OCI-LY7 (cell line): ENCODE data around the gene TTC33. TPM values are rescaled to one million over a fixed set of nuclear protein-coding genes. Genes with fewer than 3 reads are reported as not detected.

Source experiments
- BruUV-seq: library from RNA; stranded (reverse); fragments of 400-500 nt; replicated peaks from 2 replicates; lab custom pipeline; 2021; lab: Mats Ljungman, UMichigan
- CTCF ChIA-PET: fragments of 300-600 bp; sonication (Branson Sonifier 250); formaldehyde crosslinking; loops from one replicate; lab custom pipeline; 2022; ENCODE audit warnings: antibody characterized with exemption; ENCODE audit not compliant: unreplicated experiment; lab: Charles Lee
- POLR2A ChIA-PET: fragments of 300-600 bp; sonication (Branson Sonifier 250); formaldehyde crosslinking; loops from one replicate; lab custom pipeline; 2022; ENCODE audit warnings: antibody characterized with exemption; lab: Charles Lee
- DNase-seq: peaks from one replicate; pipeline ENCODE4 v3.0.0-alpha.2; 2015; ENCODE audit warnings: low spot score
- H2AFZ ChIP-seq: fragments of 200-600 bp; sonication (generic), shearing (Covaris generic); 2 replicates; pipeline ENCODE4 v1.6.1; 2014; ENCODE audit warnings: mild to moderate bottlenecking, antibody characterized with exemption, low read length, moderate library complexity
- H3K27ac ChIP-seq: fragments of 200-600 bp; sonication (generic); 2 replicates; pipeline ENCODE4 v1.5.1; 2014; ENCODE audit warnings: mixed run types, low read depth, mild to moderate bottlenecking, moderate library complexity, low read length, inconsistent platforms; ENCODE audit not compliant: poor library complexity, severe bottlenecking
- H3K36me3 ChIP-seq: fragments of 200-600 bp; sonication (generic); 2 replicates; pipeline ENCODE4 v1.6.1; 2014; ENCODE audit warnings: mild to moderate bottlenecking, antibody characterized with exemption, low read length, moderate library complexity, mixed read lengths; ENCODE audit not compliant: insufficient read depth
- H3K4me1 ChIP-seq: fragments of 200-600 bp; sonication (generic); 2 replicates; pipeline ENCODE4 v1.5.1; 2014; ENCODE audit warnings: mild to moderate bottlenecking, low read length; ENCODE audit not compliant: insufficient read depth, poor library complexity, severe bottlenecking
- H3K4me2 ChIP-seq: fragments of 200-600 bp; sonication (generic); 2 replicates; pipeline ENCODE4 v1.6.1; 2014; ENCODE audit warnings: mild to moderate bottlenecking, low read length
- H3K4me3 ChIP-seq: fragments of 200-600 bp; sonication (generic); 2 replicates; pipeline ENCODE4 v1.5.1; 2014; ENCODE audit warnings: mild to moderate bottlenecking, low read depth, low read length; ENCODE audit not compliant: poor library complexity, severe bottlenecking
- H3K79me2 ChIP-seq: fragments of 200-600 bp; sonication (generic); 2 replicates; pipeline ENCODE4 v1.6.1; 2016; ENCODE audit warnings: low read depth, mild to moderate bottlenecking, low read length, moderate library complexity, mixed read lengths; ENCODE audit not compliant: insufficient read depth
- H3K9me2 ChIP-seq: fragments of 200-600 bp; sonication (generic); 2 replicates; pipeline ENCODE4 v1.6.1; 2016; ENCODE audit warnings: mild to moderate bottlenecking, low read length, mixed read lengths; ENCODE audit not compliant: insufficient read depth
- H3K9me3 ChIP-seq: fragments of 200-600 bp; sonication (generic); 2 replicates; pipeline ENCODE4 v1.6.1; 2014; ENCODE audit warnings: mild to moderate bottlenecking, mixed run types, low read length, mixed read lengths
- H4K20me1 ChIP-seq: fragments of 200-600 bp; sonication (generic); 2 replicates; pipeline ENCODE4 v1.6.1; 2014; ENCODE audit warnings: mild to moderate bottlenecking, antibody characterized with exemption, low read length, moderate library complexity, mixed read lengths; ENCODE audit not compliant: insufficient read depth
- CTCF ChIP-seq: fragments of 200-600 bp; sonication (generic); conservative IDR thresholded peaks from 2 replicates; pipeline ENCODE4 v1.5.1; 2014; ENCODE audit warnings: mild to moderate bottlenecking, antibody characterized with exemption, low read length, moderate library complexity, mixed read lengths
- EZH2phosphoT487 ChIP-seq: fragments of 200-600 bp; sonication (generic); IDR thresholded peaks from 2 replicates; pipeline ENCODE4 v1.6.1; 2018; ENCODE audit warnings: low read depth, borderline replicate concordance, mild to moderate bottlenecking, mixed run types, antibody characterized with exemption, low read length, moderate library complexity, mixed read lengths
- intact Hi-C: fragments of 100-400 bp; cut with micrococcal nuclease; formaldehyde crosslinking; loops from one replicate; pipeline ENCODE4 v1.10.0; 2022; ENCODE audit not compliant: unreplicated experiment
- total RNA-seq, 2 experiments: library from RNA; depleted of rRNA in 1 of 2; stranded (reverse); fragments of >200 nt in 1 of 2; shearing (Covaris generic) in 1 of 2; gene quantifications; 2 replicates each; pipeline ENCODE4 v1.2.3, GENCODE V29; 2014 to 2022

Gene TTC33
- total RNA-seq, 2 experiments from 2014 or later, result 15.9 to 20.5 TPM

GRCh38 chr5:40554054-40554453 lies 201.7 kb downstream of the TTC33 start:
- DNase-seq, result no peak
- H3K27ac ChIP-seq, result no peak overlapping the region
- no peaks in the 10 kb centered on the region for H3K4me1 ChIP-seq
- TF ChIP-seq CTCF (no peak), EZH2phosphoT487 (no peak)
- H3K4me3 ChIP-seq, result no peak overlapping the region
- H3K4me2 ChIP-seq, result no peak overlapping the region
- no peak overlapping the region for H2AFZ ChIP-seq
- H3K79me2 ChIP-seq, result no peaks in the 10 kb centered on the region
- H3K9me2 ChIP-seq, result no peaks in the 10 kb centered on the region
- ChIA-PET POLR2A (no interaction called here), CTCF (no interaction called here)
- no TSS peak for BruUV-seq
- H3K9me3 ChIP-seq, result no peaks in the 10 kb centered on the region
- intact Hi-C loops, result no loop called here
- H3K36me3 ChIP-seq, result no peaks in the 10 kb centered on the region
- H4K20me1 ChIP-seq, result no peaks in the 10 kb centered on the region

- Histone ChIP-seq H4K20me1 (no peaks in the 10 kb centered on the region), H2AFZ (no peak overlapping the region), H3K27ac (no peak overlapping the region), H3K4me2 (no peak overlapping the region), H3K9me2 (no peaks in the 10 kb centered on the region), H3K4me3 (no peak overlapping the region), H3K9me3 (no peaks in the 10 kb centered on the region), H3K79me2 (no peaks in the 10 kb centered on the region), H3K36me3 (no peaks in the 10 kb centered on the region), H3K4me1 (no peaks in the 10 kb centered on the region)
- POLR2A ChIA-PET, result no interaction called here
- intact Hi-C loops, result no loop called here
- TF ChIP-seq CTCF, result no peak
- TF ChIP-seq EZH2phosphoT487, result no peak
- no peak for DNase-seq
- no TSS peak for BruUV-seq
- CTCF ChIA-PET, result no interaction called here
Observed at GRCh38 chr5:40552981-40553380, 202.8 kb downstream of the TTC33 start.

GRCh38 chr5:40551496-40552491 lies 204.0 kb downstream of the TTC33 start:
- no peaks in the 10 kb centered on the region for H4K20me1 ChIP-seq
- H3K9me3 ChIP-seq, result no peaks in the 10 kb centered on the region
- no peaks in the 10 kb centered on the region for H3K79me2 ChIP-seq
- H3K36me3 ChIP-seq, result no peaks in the 10 kb centered on the region
- no peak overlapping the region for H2AFZ ChIP-seq
- ChIA-PET POLR2A (no interaction called here), CTCF (no interaction called here)
- H3K4me3 ChIP-seq, result no peak overlapping the region
- H3K27ac ChIP-seq, result no peak overlapping the region
- H3K4me2 ChIP-seq, result no peak overlapping the region
- no peaks in the 10 kb centered on the region for H3K4me1 ChIP-seq
- intact Hi-C loops, result no loop called here
- no peaks in the 10 kb centered on the region for H3K9me2 ChIP-seq
- no TSS peak for BruUV-seq
- TF ChIP-seq CTCF (no peak), EZH2phosphoT487 (no peak)
- no peak for DNase-seq
